GM12801 (cell line): ENCODE results near the gene IRF9.

ENCODE experiments used
- TF ChIP-seq, protein P1 (sequence below): IDR thresholded peaks from one replicate; pipeline ENCODE4 v1.5.1; 2011; ENCODE audit warnings: control low read depth; ENCODE audit not compliant: insufficient read length; ENCODE audit errors: extremely low read depth

The IRF9 gene

DNA sequence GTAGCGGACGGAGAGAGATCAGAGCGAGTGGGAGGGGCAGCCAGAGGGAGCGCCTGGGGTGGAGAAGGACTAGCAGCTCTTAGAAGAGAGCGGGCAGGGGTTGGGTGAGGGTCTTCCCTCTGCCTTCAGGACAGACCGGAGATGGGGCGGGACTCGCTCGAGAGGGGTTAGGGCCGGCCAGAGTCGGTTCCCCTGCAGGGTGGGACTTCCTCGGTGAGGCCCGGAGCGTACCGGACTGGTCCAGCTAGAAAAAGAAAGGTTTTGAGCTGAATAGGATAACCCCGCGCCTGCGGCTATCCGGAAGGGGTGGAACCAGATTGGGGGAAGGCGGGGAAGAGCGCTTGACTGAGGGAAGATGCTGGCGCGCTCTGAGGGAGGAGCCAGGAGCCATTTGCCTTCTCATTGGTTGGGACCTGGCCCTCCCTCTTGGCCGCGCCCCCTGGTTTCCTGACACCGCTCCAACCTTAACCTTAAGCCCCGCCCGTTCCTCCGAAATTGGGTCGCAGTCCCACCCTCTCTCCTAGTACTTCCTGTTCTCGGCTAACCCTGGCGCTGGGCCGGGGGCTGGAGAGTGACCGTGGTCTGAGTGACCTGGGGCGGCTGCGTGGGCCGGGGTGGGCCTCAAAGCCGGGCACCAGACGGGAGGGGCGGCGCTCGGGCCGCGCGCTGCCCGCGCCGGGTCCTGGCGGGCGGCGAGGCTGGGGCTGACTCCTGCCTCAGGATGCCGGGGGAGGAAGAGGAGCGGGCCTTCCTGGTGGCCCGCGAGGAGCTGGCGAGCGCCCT is 13.9 kb upstream of the IRF9 start, which contains the start of gene RNF31:
Gene RNF31 (plus strand): TSS at position 521 of the 783 bp plus-strand sequence. CDS start 201 bp downstream, at position 722.
- TF ChIP-seq, protein P1, sequence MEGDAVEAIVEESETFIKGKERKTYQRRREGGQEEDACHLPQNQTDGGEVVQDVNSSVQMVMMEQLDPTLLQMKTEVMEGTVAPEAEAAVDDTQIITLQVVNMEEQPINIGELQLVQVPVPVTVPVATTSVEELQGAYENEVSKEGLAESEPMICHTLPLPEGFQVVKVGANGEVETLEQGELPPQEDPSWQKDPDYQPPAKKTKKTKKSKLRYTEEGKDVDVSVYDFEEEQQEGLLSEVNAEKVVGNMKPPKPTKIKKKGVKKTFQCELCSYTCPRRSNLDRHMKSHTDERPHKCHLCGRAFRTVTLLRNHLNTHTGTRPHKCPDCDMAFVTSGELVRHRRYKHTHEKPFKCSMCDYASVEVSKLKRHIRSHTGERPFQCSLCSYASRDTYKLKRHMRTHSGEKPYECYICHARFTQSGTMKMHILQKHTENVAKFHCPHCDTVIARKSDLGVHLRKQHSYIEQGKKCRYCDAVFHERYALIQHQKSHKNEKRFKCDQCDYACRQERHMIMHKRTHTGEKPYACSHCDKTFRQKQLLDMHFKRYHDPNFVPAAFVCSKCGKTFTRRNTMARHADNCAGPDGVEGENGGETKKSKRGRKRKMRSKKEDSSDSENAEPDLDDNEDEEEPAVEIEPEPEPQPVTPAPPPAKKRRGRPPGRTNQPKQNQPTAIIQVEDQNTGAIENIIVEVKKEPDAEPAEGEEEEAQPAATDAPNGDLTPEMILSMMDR = no peak

DNA sequence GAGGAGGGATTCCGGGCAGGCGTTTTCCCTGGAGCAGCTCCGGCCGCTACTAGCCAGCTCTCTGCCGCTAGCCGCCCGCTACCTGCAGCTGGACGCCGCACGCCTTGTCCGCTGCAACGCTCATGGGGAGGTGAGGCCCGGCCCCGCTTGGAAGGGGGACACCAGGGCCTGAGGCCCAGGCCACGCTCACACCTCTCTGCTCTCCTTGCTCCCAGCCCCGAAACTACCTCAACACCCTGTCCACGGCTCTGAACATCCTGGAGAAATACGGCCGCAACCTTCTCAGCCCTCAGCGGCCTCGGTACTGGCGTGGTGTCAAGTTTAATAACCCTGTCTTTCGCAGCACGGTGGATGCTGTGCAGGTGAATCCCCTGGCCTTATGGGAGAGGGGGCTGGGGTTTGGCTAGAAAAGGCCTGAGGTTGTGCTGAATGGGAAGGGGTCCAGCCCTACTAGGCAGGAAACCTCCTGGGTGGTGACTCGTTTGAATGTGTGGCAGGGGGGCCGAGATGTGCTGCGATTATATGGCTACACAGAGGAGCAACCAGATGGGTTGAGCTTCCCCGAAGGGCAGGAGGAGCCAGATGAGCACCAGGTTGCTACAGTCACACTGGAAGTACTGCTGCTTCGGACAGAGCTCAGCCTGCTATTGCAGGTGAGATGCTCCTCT is 13.2 kb upstream of the IRF9 start:
- TF ChIP-seq, protein P1 = no peak

DNA sequence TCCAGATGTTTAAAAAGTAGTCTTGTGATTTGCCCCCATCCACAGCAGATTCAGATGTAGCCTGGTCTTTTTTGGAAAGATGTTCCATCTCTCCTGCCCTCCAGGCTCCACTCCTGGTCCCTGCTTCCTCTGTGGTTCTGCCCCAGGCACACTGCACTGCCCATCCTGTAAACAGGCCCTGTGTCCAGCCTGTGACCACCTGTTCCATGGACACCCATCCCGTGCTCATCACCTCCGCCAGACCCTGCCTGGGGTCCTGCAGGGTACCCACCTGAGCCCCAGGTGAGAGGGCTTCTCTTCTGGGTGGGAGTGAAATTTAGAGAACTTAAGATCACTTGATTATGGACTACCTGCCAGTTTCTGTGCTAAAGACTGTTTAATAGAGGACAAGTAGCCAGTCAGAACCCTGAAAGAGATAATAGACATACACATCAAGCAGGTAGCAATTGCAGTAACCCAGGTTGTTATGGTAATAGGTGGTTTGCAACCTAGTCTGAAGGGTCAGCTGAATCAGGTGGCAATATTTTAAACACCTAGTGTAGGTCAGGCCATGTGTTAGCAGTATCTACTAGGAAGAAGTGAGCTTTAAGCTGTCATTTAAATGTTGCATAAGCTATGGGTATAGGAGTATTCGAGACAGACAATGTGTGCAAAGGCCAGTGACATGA is 11.6 kb upstream of the IRF9 start:
- TF ChIP-seq, protein P1 = no peak

DNA sequence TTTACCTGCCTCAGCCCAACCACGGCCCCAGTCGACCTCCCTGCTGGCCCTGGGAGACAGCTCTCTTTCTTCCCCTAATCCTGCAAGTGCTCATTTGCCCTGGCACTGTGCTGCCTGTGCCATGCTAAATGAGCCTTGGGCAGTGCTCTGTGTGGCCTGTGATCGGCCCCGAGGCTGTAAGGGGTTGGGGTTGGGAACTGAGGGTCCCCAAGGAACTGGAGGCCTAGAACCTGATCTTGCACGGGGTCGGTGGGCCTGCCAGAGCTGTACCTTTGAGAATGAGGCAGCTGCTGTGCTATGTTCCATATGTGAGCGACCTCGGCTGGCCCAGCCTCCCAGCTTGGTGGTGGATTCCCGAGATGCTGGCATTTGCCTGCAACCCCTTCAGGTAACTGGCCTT is 11.0 kb upstream of the IRF9 start:
- TF ChIP-seq, protein P1 = no peak

DNA sequence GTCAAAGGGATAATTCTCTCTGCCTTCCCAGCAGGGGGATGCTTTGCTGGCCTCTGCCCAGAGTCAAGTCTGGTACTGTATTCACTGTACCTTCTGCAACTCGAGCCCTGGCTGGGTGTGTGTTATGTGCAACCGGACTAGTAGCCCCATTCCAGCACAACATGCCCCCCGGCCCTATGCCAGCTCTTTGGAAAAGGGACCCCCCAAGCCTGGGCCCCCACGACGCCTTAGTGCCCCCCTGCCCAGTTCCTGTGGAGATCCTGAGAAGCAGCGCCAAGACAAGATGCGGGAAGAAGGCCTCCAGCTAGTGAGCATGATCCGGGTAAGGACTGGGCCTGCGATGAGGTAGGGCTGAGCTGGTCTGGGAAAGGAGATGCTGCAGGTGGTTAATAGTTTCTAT is 10.5 kb upstream of the IRF9 start:
- TF ChIP-seq, protein P1 = no peak

DNA sequence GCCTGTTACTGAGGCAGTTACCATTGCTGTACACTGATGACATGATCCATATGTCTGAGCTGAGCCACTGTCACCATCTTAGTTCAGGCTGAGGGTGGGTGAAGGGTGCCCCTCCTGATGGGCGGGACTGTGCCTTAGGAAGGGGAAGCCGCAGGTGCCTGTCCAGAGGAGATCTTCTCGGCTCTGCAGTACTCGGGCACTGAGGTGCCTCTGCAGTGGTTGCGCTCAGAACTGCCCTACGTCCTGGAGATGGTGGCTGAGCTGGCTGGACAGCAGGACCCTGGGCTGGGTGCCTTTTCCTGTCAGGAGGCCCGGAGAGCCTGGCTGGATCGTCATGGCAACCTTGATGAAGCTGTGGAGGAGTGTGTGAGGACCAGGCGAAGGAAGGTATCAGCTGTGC is 10.1 kb upstream of the IRF9 start:
- TF ChIP-seq, protein P1 = no peak

DNA sequence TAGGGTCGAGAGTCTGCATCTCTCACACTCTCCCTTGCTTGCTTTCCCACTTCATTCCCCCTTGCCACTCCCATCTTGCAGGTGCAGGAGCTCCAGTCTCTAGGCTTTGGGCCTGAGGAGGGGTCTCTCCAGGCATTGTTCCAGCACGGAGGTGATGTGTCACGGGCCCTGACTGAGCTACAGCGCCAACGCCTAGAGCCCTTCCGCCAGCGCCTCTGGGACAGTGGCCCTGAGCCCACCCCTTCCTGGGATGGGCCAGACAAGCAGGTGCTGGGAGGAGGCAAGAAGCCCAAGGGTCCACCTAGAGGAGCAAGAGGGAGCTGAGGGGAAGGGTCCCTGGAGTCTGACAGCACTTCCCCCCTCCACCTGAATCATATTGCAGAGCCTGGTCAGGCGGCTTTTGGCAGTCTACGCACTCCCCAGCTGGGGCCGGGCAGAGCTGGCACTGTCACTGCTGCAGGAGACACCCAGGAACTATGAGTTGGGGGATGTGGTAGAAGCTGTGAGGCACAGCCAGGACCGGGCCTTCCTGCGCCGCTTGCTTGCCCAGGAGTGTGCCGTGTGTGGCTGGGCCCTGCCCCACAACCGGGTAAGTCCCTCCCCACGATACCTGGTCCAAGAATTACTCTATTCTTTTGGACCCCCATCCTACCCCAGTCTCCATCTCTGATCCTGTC is 9.5 kb upstream of the IRF9 start:
- TF ChIP-seq, protein P1 = no peak
